Measurements from ENCODE around the gene OR5AU1.
A peak's percentile ranks its signal among the peaks of the same experiment; 100 is the strongest.

Gene OR5AU1

DNA sequence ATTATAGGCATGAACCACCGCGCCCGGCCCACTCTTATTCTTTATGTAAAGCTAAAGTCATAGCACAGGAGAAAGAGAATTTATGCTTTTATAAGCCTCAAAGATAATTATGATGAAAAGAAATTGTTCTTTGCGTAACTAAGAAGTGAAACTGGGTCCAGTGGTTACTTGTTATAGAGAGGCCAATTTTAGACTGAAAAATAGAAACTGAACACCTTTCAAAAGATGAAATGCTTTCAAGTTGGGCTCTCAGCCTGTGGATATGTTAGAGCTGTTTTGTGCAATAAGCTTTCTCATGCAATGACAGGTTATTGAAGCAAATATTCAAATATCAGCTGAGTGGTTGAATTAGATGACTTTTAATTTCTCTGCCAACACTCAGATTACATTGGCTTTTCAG, 47.1 kb downstream of the OR5AU1 start:
- DNase-seq (ENCODE audit: low read depth in 3 of 3, low spot score in 1 of 3), result no peak

DNA sequence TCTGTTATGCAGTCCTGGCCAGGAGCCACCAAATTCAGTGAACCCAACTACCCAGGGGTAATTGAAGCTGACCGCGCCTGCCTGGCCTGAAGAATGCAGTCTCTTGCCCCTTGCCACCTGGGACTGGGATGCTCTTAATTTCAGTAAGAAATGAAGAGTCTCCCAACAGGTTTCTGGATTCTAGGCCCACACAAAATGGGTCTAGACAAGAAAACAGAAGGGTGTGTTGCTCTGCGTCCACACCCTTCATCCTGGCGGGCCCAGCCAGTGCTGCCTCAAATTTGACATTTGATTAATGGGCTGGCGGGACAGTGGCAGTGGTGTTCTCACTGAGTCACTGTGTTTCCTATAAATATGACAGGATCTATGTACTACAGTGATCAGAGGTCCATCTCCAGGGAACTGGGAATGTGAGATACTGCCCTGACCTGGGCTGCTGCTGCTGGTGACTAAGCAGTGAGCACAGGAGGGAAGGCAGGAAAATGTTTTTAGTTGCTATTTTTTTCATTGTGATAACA, 48.5 kb downstream of the OR5AU1 start:
- no peak for DNase-seq (ENCODE audit: low read depth in 3 of 3, low spot score in 1 of 3)

- peak; percentile 47 to 64 (median 49) for DNase-seq (ENCODE audit: low read depth in 3 of 3, low spot score in 1 of 3)
Observed at GRCh38 chr14:21106498-21107282, 49.2 kb downstream of the OR5AU1 start.

DNA sequence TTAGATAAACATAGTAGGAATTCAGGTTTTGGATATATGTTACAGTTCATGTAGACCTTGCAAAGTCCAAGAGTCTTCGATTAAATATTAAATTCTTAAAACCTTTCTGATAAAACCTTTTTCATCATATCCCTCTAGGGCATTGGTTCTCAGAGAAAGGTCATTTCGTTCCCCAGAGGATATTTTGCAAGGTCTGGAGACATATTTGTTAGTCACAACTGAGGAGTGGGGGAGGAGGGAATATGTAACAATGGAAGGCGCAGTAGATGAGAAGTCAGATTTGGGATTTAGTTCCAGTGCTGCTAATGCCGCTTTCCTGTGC, 49.7 kb downstream of the OR5AU1 start:
- DNase-seq (ENCODE audit: low read depth in 3 of 3, low spot score in 1 of 3), result no peak

GRCh38 chr14:21105095-21105494, 50.8 kb downstream of the OR5AU1 start:
- no peak for DNase-seq (ENCODE audit: low read depth in 3 of 3, low spot score in 1 of 3)
